Thyroid gland (tissue), 4 donors: ENCODE measurements around the gene SIPA1L3.

Experiments
- POLR2A ChIP-seq, 2 donors: fragments of 450-650 bp; IDR thresholded peaks; one replicate each; pipeline ENCODE4 v1.6.1; 2017; ENCODE audit warnings: antibody characterized with exemption in 2 of 2, mild to moderate bottlenecking in 2 of 2, moderate library complexity in 1 of 2
- TF ChIP-seq, protein P1 (sequence below), 6 experiments: fragments of 200-600 bp in 3 of 6; fragments of 450-650 bp in 3 of 6; sonication (generic) in 3 of 6; IDR thresholded peaks; one replicate each; pipeline ENCODE4 v1.5.1; 2016 to 2019; ENCODE audit warnings: antibody characterized with exemption in 6 of 6, mild to moderate bottlenecking in 2 of 6, inconsistent platforms in 1 of 6, moderate library complexity in 1 of 6

DNA sequence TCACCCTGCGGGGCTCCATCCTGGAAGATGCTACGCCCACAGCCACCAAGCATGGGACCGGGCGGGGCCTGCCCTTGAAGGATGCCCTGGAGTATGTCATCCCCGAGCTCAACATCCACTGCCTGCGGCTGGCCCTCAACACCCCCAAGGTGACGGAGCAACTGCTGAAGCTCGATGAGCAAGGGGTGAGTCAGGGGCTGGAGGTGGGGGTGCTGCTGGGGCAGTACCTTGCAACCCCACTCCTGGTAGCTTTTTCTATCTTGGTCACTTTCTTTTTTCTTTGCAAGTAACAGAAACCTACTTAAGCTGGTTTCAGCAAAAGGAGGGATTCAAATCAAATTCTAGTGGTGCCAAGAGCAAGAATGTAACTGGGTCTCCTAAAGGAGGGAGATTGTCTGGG, 193.0 kb downstream of the SIPA1L3 start:
- TF ChIP-seq, protein P1, sequence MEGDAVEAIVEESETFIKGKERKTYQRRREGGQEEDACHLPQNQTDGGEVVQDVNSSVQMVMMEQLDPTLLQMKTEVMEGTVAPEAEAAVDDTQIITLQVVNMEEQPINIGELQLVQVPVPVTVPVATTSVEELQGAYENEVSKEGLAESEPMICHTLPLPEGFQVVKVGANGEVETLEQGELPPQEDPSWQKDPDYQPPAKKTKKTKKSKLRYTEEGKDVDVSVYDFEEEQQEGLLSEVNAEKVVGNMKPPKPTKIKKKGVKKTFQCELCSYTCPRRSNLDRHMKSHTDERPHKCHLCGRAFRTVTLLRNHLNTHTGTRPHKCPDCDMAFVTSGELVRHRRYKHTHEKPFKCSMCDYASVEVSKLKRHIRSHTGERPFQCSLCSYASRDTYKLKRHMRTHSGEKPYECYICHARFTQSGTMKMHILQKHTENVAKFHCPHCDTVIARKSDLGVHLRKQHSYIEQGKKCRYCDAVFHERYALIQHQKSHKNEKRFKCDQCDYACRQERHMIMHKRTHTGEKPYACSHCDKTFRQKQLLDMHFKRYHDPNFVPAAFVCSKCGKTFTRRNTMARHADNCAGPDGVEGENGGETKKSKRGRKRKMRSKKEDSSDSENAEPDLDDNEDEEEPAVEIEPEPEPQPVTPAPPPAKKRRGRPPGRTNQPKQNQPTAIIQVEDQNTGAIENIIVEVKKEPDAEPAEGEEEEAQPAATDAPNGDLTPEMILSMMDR (IDR thresholded peaks at IDR 0.05): no peak
- no peak for TF ChIP-seq POLR2A (IDR thresholded peaks at IDR 0.05)
